Transverse colon (tissue), 4 donors: Measurements from ENCODE around the gene IDUA. TPM values are rescaled to one million over a fixed set of nuclear protein-coding genes. Genes with fewer than 3 reads are reported as not detected.

Experiments used
- DNase-seq: peaks from one replicate; pipeline ENCODE4 v3.0.0-alpha.2; 2019
- H3K27ac ChIP-seq, 4 donors: fragments of 200-600 bp; sonication (generic); 2 replicates each; pipeline ENCODE4 v1.5.1; 2016 to 2018; ENCODE audit warnings: inconsistent platforms in 4 of 4
- H3K27me3 ChIP-seq: fragments of 200-600 bp; sonication (generic); 2 replicates; pipeline ENCODE4 v1.5.1; 2017; ENCODE audit warnings: inconsistent platforms
- H3K36me3 ChIP-seq, 4 donors: fragments of 200-600 bp; sonication (generic); 2 replicates each; pipeline ENCODE4 v1.5.1; 2017 to 2019; ENCODE audit warnings: inconsistent platforms in 4 of 4
- H3K4me1 ChIP-seq, 4 donors: fragments of 200-600 bp; sonication (generic); 2 replicates each; pipeline ENCODE4 v1.5.1; 2017 to 2020; ENCODE audit warnings: inconsistent platforms in 4 of 4
- H3K4me3 ChIP-seq, 4 donors: fragments of 200-600 bp; sonication (generic); 1 replicate in 1 of 4; 2 replicates in 3 of 4; pipeline versions ENCODE4 v1.5.1 to v1.6.1; 2017 to 2019; ENCODE audit warnings: inconsistent platforms in 4 of 4
- H3K9me3 ChIP-seq, 2 donors: fragments of 200-600 bp; sonication (generic); 2 replicates each; pipeline ENCODE4 v1.5.1; 2017 to 2019; ENCODE audit warnings: inconsistent platforms in 2 of 2
- CTCF ChIP-seq, 5 experiments: fragments of 200-600 bp in 3 of 5; fragments of 450-650 bp in 2 of 5; sonication (generic) in 3 of 5; IDR thresholded peaks; 1 replicate in 2 of 5; 2 replicates in 3 of 5; pipeline ENCODE4 v1.5.1; 2016 to 2017; ENCODE audit warnings: antibody characterized with exemption in 5 of 5, inconsistent platforms in 3 of 5, mild to moderate bottlenecking in 2 of 5, moderate library complexity in 1 of 5
- EP300 ChIP-seq: sonication (generic); formaldehyde crosslinking; IDR thresholded peaks from one replicate; pipeline ENCODE4 v1.6.1; 2017; ENCODE audit warnings: antibody characterized with exemption, low read depth
- POLR2A ChIP-seq: fragments of 450-650 bp; IDR thresholded peaks from one replicate; pipeline ENCODE4 v1.6.1; 2016; ENCODE audit warnings: antibody characterized with exemption, mild to moderate bottlenecking, moderate library complexity
- POLR2AphosphoS5 ChIP-seq, 3 donors: sonication (generic); formaldehyde crosslinking; IDR thresholded peaks; one replicate each; pipeline ENCODE4 v1.6.1; 2016; ENCODE audit warnings: antibody characterized with exemption in 3 of 3
- WGBS, 2 donors: methylation state at CpG; one replicate each; pipeline ENCODE4 v1.1.5; 2018; ENCODE audit warnings: low coverage in 1 of 2; 5-methylcytosine and 5-hydroxymethylcytosine counted together
- in situ Hi-C, 4 donors: fragments of 200-750 bp; cut with MboI; loops; one replicate each; pipeline versions ENCODE4 v1.15.0 to v1.15.1; 2017; ENCODE audit warnings: low sequenced_read_pairs in 3 of 4, low pct_ligation_motif_present in 1 of 4, low pct_unique_long_range_greater_than_20kb in 1 of 4
- intact Hi-C: fragments of 100-400 bp; cut with DNase I; formaldehyde crosslinking; loops from one replicate; pipeline ENCODE4 v1.15.1; 2023; ENCODE audit warnings: low total_unique reads
- total RNA-seq, 4 donors: library from RNA; depleted of rRNA; stranded (reverse); fragments of >200 nt; gene quantifications; one replicate each; pipeline ENCODE4 v1.1.0, GENCODE V29; 2016

IDUA gene
- total RNA-seq, 4 donors from 2014 or later: 25.9 to 78.6 (median 40.4) TPM

- no peaks in the 10 kb centered on the region for H3K36me3 ChIP-seq
- H3K4me1 ChIP-seq: peaks cover 3 to 59% (median 40%) of the 10 kb centered on the region in 4 donors
- no peak for DNase-seq
- intact Hi-C loops (no loop called here), in situ Hi-C loops (no loop called here)
- TF ChIP-seq POLR2AphosphoS5 (IDR thresholded peaks at IDR 0.05) (no peak), EP300 (no peak), CTCF (IDR thresholded peaks at IDR 0.05) (no peak), POLR2A (no peak)
- H3K27ac ChIP-seq: no peak overlapping the region
- no peak overlapping the region for H3K4me3 ChIP-seq
- no peaks in the 10 kb centered on the region for H3K9me3 ChIP-seq
- 58 to 69% methylated on average over 5 to 7 of the region's 7 CpGs for WGBS, 2 donors
- peaks cover 33% of the 10 kb centered on the region for H3K27me3 ChIP-seq
These were observed 56.3 kb downstream of the IDUA start for GRCh38 chr4:1043162-1043561.

- H3K27ac ChIP-seq: peak overlapping the region; percentile 12 to 63 (median 28)
- H3K36me3 ChIP-seq: no peaks in the 10 kb centered on the region
- no peaks in the 10 kb centered on the region for H3K9me3 ChIP-seq
- TF ChIP-seq POLR2AphosphoS5 (IDR thresholded peaks at IDR 0.05) (peak; percentile 68 to 78 (median 70)), POLR2A (no peak)
- intact Hi-C loops (no loop called here), in situ Hi-C loops (no loop called here)
- peaks cover 3 to 59% (median 40%) of the 10 kb centered on the region in 4 donors for H3K4me1 ChIP-seq
- 30% methylated on average over 36 of the region's 36 CpGs; no CpG with 5 or more reads in 1 of the 2 donors for WGBS, 2 donors
- H3K27me3 ChIP-seq: peaks cover 33% of the 10 kb centered on the region
- peak; percentile 76 for DNase-seq
- H3K4me3 ChIP-seq: no peak overlapping the region
These were observed 57.0 kb downstream of the IDUA start for GRCh38 chr4:1043651-1044468.

GRCh38 chr4:1044469-1045192 is 57.8 kb downstream of the IDUA start:
- TF ChIP-seq POLR2A (no peak), CTCF (IDR thresholded peaks at IDR 0.05) (no peak), EP300 (no peak), POLR2AphosphoS5 (IDR thresholded peaks at IDR 0.05) (no peak)
- peaks cover 3 to 53% (median 40%) of the 10 kb centered on the region in 4 donors for H3K4me1 ChIP-seq
- no peak for DNase-seq
- no peak overlapping the region for H3K4me3 ChIP-seq
- H3K36me3 ChIP-seq: no peaks in the 10 kb centered on the region
- peaks cover 36% of the 10 kb centered on the region for H3K27me3 ChIP-seq
- peak overlapping the region in 3 of 4 donors; percentile 12 to 63 (median 18) for H3K27ac ChIP-seq
- WGBS, 2 donors: 89% methylated on average over 10 of the region's 12 CpGs; no CpG with 5 or more reads in 1 of the 2 donors
- no peaks in the 10 kb centered on the region for H3K9me3 ChIP-seq
- in situ Hi-C loops: no loop called here
- intact Hi-C loops: no loop called here

GRCh38 chr4:1045193-1045594 is 58.4 kb downstream of the IDUA start:
- intact Hi-C loops: no loop called here
- WGBS, 2 donors: 56% methylated on average over 10 of the region's 14 CpGs; no CpG with 5 or more reads in 1 of the 2 donors
- no peak overlapping the region for H3K4me3 ChIP-seq
- in situ Hi-C loops: no loop called here
- no peak for TF ChIP-seq CTCF (IDR thresholded peaks at IDR 0.05)
- no peak for TF ChIP-seq EP300
- TF ChIP-seq POLR2A: no peak
- TF ChIP-seq POLR2AphosphoS5 (IDR thresholded peaks at IDR 0.05): no peak
- H3K27ac ChIP-seq: no peak overlapping the region
- H3K9me3 ChIP-seq: no peaks in the 10 kb centered on the region
- no peaks in the 10 kb centered on the region for H3K36me3 ChIP-seq
- H3K4me1 ChIP-seq: peaks cover 3 to 48% (median 40%) of the 10 kb centered on the region in 4 donors
- peaks cover 40% of the 10 kb centered on the region for H3K27me3 ChIP-seq
- no peak for DNase-seq
